HL-60 (cell line): Measurements from ENCODE around the gene ENPP4.

Experiments
- DNase-seq, 2 experiments: peaks; one replicate each; pipeline ENCODE4 v3.0.0-alpha.2; 2010 to 2020; ENCODE audit warnings: low read depth in 1 of 2, low spot score in 1 of 2
- H3K27ac ChIP-seq: fragments of 250-450 bp; sonication (Bioruptor Pico); replicated peaks from 2 replicates; pipeline ENCODE4 v1.5.1; 2020; ENCODE audit warnings: mild to moderate bottlenecking, moderate library complexity
- H3K27me3 ChIP-seq: fragments of 250-450 bp; sonication (Bioruptor Pico); 2 replicates; pipeline ENCODE4 v1.5.1; 2021; ENCODE audit warnings: mild to moderate bottlenecking, moderate library complexity; ENCODE audit not compliant: insufficient read depth, poor library complexity, severe bottlenecking
- H3K4me3 ChIP-seq: replicated peaks from 2 replicates; pipeline ENCODE4 v1.5.1; 2011; ENCODE audit warnings: mild to moderate bottlenecking, control low read depth, low read length; ENCODE audit not compliant: insufficient read depth
- GABPA ChIP-seq: IDR thresholded peaks from 2 replicates; pipeline ENCODE4 v1.6.1; 2012; ENCODE audit warnings: low read depth
- POLR2AphosphoS5 ChIP-seq: IDR thresholded peaks from 2 replicates; pipeline ENCODE4 v1.6.1; 2012; ENCODE audit warnings: low read depth
- SPI1 ChIP-seq: IDR thresholded peaks from 2 replicates; pipeline ENCODE4 v1.6.1; 2012; ENCODE audit warnings: low read depth, mild to moderate bottlenecking, borderline replicate concordance
- TF ChIP-seq, protein P1 (sequence below): IDR thresholded peaks from one replicate; pipeline ENCODE4 v1.5.1; 2011; ENCODE audit warnings: low read length, control low read depth, inconsistent platforms; ENCODE audit not compliant: insufficient read depth
- TF ChIP-seq, protein P2 (sequence below): IDR thresholded peaks from 2 replicates; pipeline ENCODE4 v1.6.1; 2012; ENCODE audit warnings: low read depth; ENCODE audit not compliant: insufficient replicate concordance

ENPP4 gene

DNA sequence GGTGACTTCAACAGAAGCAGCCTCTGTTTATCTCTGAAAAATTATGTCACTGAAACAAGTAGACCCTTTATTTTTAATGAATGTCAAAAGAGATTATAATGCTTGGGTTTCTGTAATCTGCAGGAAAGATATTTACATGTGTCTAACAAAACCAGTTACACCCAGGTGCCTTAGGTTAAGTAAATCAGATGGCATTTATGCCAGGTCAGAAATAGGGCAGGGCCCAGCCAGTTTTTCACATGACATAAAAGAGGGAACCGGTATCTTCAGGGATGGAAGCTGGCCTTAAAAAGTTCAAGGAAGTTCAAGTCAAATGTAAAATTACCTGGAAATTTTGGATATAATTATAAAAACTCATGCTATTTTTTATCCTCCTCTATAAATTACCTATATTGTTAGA, 14.2 kb upstream of the ENPP4 start:
- Histone ChIP-seq H3K4me3 (no peak overlapping the region), H3K27me3 (no peaks in the 10 kb centered on the region), H3K27ac (no peak overlapping the region)
- TF ChIP-seq, protein P1, sequence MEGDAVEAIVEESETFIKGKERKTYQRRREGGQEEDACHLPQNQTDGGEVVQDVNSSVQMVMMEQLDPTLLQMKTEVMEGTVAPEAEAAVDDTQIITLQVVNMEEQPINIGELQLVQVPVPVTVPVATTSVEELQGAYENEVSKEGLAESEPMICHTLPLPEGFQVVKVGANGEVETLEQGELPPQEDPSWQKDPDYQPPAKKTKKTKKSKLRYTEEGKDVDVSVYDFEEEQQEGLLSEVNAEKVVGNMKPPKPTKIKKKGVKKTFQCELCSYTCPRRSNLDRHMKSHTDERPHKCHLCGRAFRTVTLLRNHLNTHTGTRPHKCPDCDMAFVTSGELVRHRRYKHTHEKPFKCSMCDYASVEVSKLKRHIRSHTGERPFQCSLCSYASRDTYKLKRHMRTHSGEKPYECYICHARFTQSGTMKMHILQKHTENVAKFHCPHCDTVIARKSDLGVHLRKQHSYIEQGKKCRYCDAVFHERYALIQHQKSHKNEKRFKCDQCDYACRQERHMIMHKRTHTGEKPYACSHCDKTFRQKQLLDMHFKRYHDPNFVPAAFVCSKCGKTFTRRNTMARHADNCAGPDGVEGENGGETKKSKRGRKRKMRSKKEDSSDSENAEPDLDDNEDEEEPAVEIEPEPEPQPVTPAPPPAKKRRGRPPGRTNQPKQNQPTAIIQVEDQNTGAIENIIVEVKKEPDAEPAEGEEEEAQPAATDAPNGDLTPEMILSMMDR = no peak
- TF ChIP-seq GABPA = no peak
- TF ChIP-seq SPI1 = no peak
- no peak for TF ChIP-seq POLR2AphosphoS5
- TF ChIP-seq, protein P2, sequence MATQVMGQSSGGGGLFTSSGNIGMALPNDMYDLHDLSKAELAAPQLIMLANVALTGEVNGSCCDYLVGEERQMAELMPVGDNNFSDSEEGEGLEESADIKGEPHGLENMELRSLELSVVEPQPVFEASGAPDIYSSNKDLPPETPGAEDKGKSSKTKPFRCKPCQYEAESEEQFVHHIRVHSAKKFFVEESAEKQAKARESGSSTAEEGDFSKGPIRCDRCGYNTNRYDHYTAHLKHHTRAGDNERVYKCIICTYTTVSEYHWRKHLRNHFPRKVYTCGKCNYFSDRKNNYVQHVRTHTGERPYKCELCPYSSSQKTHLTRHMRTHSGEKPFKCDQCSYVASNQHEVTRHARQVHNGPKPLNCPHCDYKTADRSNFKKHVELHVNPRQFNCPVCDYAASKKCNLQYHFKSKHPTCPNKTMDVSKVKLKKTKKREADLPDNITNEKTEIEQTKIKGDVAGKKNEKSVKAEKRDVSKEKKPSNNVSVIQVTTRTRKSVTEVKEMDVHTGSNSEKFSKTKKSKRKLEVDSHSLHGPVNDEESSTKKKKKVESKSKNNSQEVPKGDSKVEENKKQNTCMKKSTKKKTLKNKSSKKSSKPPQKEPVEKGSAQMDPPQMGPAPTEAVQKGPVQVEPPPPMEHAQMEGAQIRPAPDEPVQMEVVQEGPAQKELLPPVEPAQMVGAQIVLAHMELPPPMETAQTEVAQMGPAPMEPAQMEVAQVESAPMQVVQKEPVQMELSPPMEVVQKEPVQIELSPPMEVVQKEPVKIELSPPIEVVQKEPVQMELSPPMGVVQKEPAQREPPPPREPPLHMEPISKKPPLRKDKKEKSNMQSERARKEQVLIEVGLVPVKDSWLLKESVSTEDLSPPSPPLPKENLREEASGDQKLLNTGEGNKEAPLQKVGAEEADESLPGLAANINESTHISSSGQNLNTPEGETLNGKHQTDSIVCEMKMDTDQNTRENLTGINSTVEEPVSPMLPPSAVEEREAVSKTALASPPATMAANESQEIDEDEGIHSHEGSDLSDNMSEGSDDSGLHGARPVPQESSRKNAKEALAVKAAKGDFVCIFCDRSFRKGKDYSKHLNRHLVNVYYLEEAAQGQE = no peak
- DNase-seq = no peak

DNA sequence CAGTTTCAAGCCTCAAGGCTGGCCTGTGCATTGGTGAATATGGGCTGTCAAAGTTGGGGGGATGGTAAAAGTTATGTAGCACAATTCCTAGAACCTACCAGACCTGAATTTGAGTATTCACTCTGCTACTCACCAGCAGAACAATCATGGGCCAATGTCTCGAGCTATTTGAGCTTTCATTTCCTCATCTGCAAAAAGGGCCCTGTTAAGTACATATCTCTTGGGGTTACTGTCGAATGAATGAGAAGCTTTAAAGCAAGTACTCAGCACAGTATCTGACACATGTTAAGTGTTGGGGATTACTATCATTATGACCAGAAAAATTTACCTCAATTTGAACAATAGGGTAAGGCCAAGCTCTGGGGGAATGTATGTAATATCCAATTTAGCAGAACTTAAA, 13.5 kb upstream of the ENPP4 start:
- TF ChIP-seq GABPA (no peak), POLR2AphosphoS5 (no peak), SPI1 (no peak)
- TF ChIP-seq, protein P2 = no peak
- TF ChIP-seq, protein P1 = no peak
- no peak for DNase-seq
- no peak overlapping the region for H3K27ac ChIP-seq
- H3K4me3 ChIP-seq = no peak overlapping the region
- no peaks in the 10 kb centered on the region for H3K27me3 ChIP-seq

DNA sequence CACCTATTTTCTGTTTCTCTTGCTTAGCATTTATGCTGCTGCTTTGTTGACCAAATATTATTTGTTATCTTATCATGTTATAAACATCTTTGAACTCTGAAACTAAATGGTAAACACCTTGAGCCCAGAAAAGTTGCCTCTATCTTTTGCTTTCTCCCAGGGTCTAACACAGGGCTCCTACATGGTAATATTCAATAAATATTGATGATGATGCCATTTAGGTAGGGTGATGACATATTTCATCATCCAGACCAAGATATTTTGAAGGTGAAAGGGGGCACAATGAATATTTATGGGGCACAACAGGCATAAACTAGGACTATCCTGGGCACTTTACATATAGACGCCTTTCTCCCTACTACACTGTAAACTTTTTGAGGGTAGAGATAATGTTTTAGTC, 11.6 kb upstream of the ENPP4 start:
- DNase-seq = no peak
- TF ChIP-seq, protein P2 = no peak
- no peak for TF ChIP-seq POLR2AphosphoS5
- TF ChIP-seq, protein P1 = no peak
- Histone ChIP-seq H3K4me3 (no peak overlapping the region), H3K27me3 (no peaks in the 10 kb centered on the region), H3K27ac (no peak overlapping the region)
